Ascending aorta (tissue), 2 donors: ENCODE data around the gene FXYD1. TPM values are rescaled to one million over a fixed set of nuclear protein-coding genes. Genes with fewer than 3 reads are reported as not detected.

Experiments used
- DNase-seq, 2 donors: peaks; one replicate each; pipeline ENCODE4 v3.0.0-alpha.2; 2019; ENCODE audit warnings: low spot score in 2 of 2
- H3K27ac ChIP-seq, 2 donors: fragments of 200-600 bp; sonication (generic); one replicate each; pipeline ENCODE4 v1.5.1; 2016 to 2017; ENCODE audit warnings: mild to moderate bottlenecking in 1 of 2
- H3K27me3 ChIP-seq: fragments of 200-600 bp; sonication (generic); one replicate; pipeline ENCODE4 v1.5.1; 2017
- H3K36me3 ChIP-seq, 2 donors: fragments of 200-600 bp; sonication (generic); one replicate each; pipeline ENCODE4 v1.5.1; 2016
- H3K4me1 ChIP-seq, 2 donors: fragments of 200-600 bp; sonication (generic); one replicate each; pipeline ENCODE4 v1.5.1; 2016 to 2017; ENCODE audit warnings: mild to moderate bottlenecking in 1 of 2
- H3K4me3 ChIP-seq, 2 donors: fragments of 200-600 bp; sonication (generic); one replicate each; pipeline ENCODE4 v1.5.1; 2016 to 2017; ENCODE audit warnings: mild to moderate bottlenecking in 1 of 2
- H3K9me3 ChIP-seq, 2 donors: fragments of 200-600 bp; sonication (generic); one replicate each; pipeline ENCODE4 v1.5.1; 2016
- CTCF ChIP-seq, 3 experiments: fragments of 200-600 bp in 2 of 3; fragments of 450-650 bp in 1 of 3; sonication (generic) in 2 of 3; IDR thresholded peaks; one replicate each; pipeline ENCODE4 v1.5.1; 2016 to 2019; ENCODE audit warnings: antibody characterized with exemption in 3 of 3, mild to moderate bottlenecking in 1 of 3, moderate library complexity in 1 of 3
- intact Hi-C: fragments of 100-400 bp; cut with DNase I; formaldehyde crosslinking; loops from one replicate; pipeline ENCODE4 v1.15.1; 2023
- total RNA-seq: library from RNA; depleted of rRNA; stranded (reverse); fragments of >200 nt; gene quantifications from one replicate; pipeline ENCODE4 v1.1.0, GENCODE V29; 2016

FXYD1 gene
- total RNA-seq, 1 donor from 2014 or later = 34.8 TPM

- no peaks in the 10 kb centered on the region for H3K27me3 ChIP-seq
- no peak for DNase-seq
- H3K9me3 ChIP-seq = peaks cover 0 to 27% of the 10 kb centered on the region in 2 donors
- TF ChIP-seq CTCF (IDR thresholded peaks at IDR 0.05) = no peak
- no peak overlapping the region for H3K4me3 ChIP-seq
- no peaks in the 10 kb centered on the region for H3K4me1 ChIP-seq
- intact Hi-C loops = no loop called here
- H3K27ac ChIP-seq = no peak overlapping the region
- H3K36me3 ChIP-seq = peaks cover 43 to 79% of the 10 kb centered on the region in 2 donors
These were observed 22.8 kb downstream of the FXYD1 start for GRCh38 chr19:35161434-35161743.

GRCh38 chr19:35162471-35163326, 24.1 kb downstream of the FXYD1 start:
- Histone ChIP-seq H3K9me3 (peaks cover 0 to 28% of the 10 kb centered on the region in 2 donors), H3K27me3 (no peaks in the 10 kb centered on the region), H3K27ac (no peak overlapping the region), H3K4me3 (no peak overlapping the region), H3K4me1 (no peaks in the 10 kb centered on the region), H3K36me3 (peaks cover 46 to 83% of the 10 kb centered on the region in 2 donors)
- TF ChIP-seq CTCF (IDR thresholded peaks at IDR 0.05) = no peak
- DNase-seq = no peak
- intact Hi-C loops = no loop called here

- Histone ChIP-seq H3K9me3 (peaks cover 0 to 28% of the 10 kb centered on the region in 2 donors), H3K27me3 (no peaks in the 10 kb centered on the region), H3K4me3 (no peak overlapping the region), H3K4me1 (no peaks in the 10 kb centered on the region), H3K36me3 (peaks cover 37 to 69% of the 10 kb centered on the region in 2 donors), H3K27ac (no peak overlapping the region)
- TF ChIP-seq CTCF (IDR thresholded peaks at IDR 0.05) = no peak
- DNase-seq = no peak
- intact Hi-C loops = no loop called here
These were observed 25.8 kb downstream of the FXYD1 start for GRCh38 chr19:35164418-35164817.

GRCh38 chr19:35165200-35166058, 26.8 kb downstream of the FXYD1 start:
- TF ChIP-seq CTCF (IDR thresholded peaks at IDR 0.05) = no peak

GRCh38 chr19:35166100-35167063, 27.8 kb downstream of the FXYD1 start:
- H3K27ac ChIP-seq = no peak overlapping the region
- no peak for DNase-seq
- no peak for TF ChIP-seq CTCF (IDR thresholded peaks at IDR 0.05)
- no peaks in the 10 kb centered on the region for H3K4me1 ChIP-seq
- no peaks in the 10 kb centered on the region for H3K27me3 ChIP-seq
- peaks cover 0 to 28% of the 10 kb centered on the region in 2 donors for H3K9me3 ChIP-seq
- H3K36me3 ChIP-seq = peaks cover 27 to 62% of the 10 kb centered on the region in 2 donors
- H3K4me3 ChIP-seq = no peak overlapping the region
- intact Hi-C loops = no loop called here

More at GRCh38 chr19:35165200-35166058, 26.8 kb downstream of the FXYD1 start:
- Histone ChIP-seq H3K27me3 (no peaks in the 10 kb centered on the region), H3K36me3 (peaks cover 31 to 70% of the 10 kb centered on the region in 2 donors), H3K4me1 (no peaks in the 10 kb centered on the region), H3K4me3 (no peak overlapping the region), H3K27ac (no peak overlapping the region), H3K9me3 (peaks cover 0 to 28% of the 10 kb centered on the region in 2 donors)
- intact Hi-C loops = no loop called here
- no peak for DNase-seq
